LoVo (cell line): ENCODE results near the gene ENOPH1.
"Not testable (repeated sequence)": the region's sequence is repeated elsewhere in the genome, so short reads cannot be mapped to it uniquely, and the experiment has no call there.

ENCODE experiments used
- DNase-seq: peaks from one replicate; pipeline ENCODE4 v3.0.0-alpha.2; 2016; ENCODE audit warnings: low spot score

ENOPH1 gene

DNA sequence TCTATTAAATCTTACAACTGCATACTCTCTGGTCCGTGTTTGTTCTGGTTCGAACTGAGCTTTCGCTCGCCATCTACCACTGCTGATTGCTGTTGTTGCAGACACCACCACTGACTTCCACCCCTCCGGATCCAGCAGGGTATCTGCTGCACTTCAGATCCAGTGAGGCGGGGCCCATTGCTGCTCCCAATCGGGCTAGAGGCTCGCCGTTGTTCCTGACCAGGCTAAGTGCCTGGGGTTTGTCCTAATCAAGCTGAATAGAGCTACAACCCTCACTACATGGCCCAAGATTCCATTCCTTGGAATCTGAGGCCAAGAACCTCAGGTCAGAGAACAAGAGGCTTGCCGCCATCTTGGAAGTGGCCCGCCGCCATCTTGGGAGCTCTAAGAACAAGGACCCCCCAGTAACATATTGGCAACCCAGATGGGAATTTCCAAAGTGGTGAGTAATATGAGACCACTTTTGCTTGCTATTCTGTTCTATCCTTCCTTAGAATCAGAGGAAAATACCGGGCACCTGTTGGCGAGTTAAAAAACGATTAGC, 43.3 kb downstream of the ENOPH1 start:
- DNase-seq = no peak

DNA sequence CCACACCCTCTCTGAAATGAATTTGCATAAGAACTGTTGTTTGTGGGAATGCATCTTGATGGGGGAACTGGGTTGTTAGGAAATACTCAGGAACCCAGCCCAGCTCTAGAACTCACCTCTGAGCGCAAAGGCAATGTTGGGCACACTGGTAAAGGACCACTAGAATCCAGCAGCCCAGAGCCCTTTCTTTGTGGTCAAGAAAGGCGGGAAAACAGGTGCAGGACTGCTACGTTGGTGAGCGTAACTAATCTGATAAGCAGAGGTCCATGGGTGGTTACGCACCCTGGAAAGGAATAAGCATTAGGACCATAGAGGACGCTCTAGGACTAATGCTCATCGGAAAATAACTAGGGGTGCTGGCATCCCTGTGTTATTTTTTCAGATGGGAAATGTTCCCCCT, 45.5 kb downstream of the ENOPH1 start:
- DNase-seq = not testable (repeated sequence)

DNA sequence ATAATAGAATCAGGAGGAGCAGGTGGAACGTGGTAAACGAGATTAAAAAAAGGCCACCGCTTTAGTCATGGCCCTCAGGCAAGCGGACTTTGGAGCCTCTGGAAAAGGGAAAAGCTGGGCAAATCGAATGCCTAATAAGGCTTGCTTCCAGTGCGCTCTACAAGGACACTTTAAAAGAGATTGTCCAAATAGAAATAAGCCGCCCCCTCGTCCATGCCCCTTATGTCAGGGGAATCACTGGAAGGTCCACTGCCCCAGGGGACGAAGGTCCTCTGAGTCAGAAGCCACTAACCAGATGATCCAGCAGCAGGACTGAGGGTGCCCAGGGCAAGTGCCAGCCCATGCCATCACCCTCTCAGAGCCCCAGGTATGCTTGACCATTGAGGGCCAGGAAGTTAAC, 47.1 kb downstream of the ENOPH1 start:
- DNase-seq = not testable (repeated sequence)

DNA sequence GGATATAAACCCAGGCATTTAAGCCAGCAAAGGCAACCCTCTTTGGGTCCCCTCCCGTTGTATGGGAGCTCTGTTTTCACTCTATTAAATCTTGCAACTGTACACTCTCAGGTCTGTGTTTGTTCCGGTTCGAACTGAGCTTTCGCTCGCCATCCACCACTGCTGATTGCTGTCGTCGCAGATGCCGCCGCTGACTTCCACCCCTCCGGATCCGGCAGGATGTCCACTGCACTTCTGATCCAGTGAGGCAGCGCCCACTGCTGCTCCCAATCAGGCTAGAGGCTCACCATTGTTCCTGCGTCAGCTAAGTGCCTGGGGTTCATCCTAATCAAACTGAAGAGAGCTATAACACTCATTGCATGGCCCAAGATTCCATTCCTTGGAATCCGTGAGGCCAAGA, 49.2 kb downstream of the ENOPH1 start:
- no peak for DNase-seq

DNA sequence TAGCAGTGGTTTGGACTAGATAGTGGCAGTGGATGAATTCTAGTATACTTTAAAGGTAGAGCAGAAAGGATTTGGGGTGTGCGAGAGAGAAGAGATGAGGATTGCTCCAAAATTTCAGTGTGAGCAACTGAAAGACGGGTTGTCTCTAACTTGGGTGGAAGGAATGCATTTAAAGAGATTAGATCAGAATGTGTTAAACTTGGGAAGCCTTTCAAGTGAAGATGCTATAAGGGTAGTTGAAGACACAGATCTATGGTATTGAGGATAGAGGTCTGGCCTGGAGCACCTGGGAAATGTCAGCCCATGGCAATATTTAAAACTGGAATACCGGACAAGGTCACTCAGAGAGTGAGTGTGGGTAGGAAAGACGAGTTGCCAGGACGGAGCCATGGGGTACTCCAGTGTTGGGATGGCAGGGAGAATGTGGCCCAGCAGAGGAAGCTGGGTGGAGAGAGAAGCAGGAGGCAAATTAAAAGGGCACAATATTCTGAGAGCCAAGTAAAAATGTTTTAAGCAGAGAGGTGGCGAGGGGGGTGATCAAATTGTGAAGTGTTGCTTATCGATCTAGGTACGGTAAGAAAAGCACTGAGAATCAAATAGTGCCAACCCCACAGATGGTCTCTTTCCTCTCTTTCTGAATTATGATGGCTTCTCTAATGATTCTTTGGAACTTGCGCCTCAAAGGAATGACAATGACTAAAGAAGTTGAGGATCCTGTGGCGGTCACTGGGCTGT, 50.5 kb downstream of the ENOPH1 start:
- no peak for DNase-seq

DNA sequence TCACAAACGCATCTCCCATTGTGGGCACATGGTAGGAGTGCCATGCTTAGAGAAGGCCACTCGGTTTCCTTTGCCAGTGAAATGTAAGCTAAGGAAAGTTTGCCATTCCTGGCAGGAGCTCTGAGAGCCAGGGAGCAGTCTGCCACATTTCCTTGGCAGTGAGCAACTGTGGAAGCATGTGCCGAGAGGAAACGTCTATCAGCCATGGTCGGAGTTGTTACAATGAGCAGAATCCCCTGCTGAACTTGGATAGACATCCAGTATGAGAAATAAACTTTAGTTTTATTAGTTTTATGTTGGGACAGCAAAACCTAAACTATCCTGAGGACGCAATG, 51.1 kb downstream of the ENOPH1 start:
- DNase-seq = no peak

DNA sequence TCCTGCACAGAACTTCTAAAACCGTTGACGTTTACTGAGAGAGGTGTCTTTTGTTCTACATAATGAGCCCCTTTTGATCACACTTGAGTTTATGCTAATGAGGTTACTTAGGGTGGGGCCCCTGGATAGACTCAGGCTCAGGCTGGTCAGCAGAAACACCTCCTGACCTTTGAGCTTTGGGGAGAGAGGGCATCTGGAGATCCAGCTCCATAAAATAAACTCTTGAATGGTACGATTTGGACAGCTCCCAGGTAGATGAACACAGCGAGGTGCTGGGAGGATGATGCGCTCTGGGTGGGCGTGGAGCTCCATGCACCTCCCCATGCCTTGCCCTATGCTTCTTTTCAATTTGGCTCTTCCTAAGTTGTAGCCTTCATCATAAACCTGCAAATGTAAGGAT, 52.0 kb downstream of the ENOPH1 start:
- DNase-seq = no peak

DNA sequence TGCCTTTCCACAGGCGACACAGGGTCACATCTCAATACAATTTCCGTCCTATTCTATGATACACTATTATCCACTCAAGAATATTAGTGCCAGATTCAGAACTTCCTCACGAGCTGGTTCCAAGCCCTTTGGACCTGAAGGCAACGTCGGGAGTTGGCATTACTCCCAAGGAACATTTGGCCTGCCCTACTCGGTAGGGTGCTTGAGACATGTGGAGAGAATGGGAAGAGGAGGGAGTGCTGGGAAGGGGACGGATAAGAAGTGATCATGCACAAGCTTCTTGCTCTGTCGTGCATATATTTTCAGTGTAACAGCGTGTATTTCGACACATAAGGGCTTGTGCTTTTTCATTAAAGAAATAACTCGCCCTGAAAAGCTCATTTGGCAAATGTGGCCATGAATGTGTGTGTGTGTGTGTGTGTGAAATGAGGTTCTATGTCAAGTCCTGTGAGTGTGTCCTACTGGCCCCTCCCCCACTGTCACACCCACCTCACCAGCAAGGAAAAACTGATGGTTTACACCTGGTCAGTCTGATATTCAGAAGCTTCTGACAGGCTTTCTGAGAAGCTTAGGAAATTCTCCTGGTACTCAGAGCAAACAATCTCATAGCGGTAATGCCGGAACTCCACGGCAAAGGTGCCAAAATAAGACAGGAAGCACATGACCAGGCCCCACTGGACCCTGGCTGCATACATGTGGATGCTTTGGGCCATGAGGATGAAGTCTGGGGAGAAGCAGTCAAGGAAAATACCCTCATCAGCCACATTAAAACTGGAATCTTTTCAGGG, 54.8 kb downstream of the ENOPH1 start:
- no peak for DNase-seq

DNA sequence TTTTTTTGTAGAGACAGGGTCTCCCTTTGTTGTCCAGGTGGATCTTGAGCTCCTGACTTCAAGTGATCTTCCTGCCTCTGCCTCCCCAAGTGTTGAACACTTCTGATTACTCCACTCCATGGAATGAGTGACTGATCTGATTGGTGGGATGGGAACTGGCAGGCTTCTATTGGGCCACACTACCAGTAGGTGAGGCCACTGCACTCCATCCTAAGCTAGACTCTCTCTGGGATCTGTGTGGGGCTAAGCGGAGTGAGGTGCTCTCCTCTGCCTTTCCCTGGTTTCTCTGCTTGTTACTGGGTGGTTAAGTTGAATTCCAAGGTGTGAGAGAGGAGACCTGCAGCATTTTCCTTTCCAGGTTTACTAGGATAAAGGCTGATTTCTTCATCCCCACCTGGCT, 58.7 kb downstream of the ENOPH1 start:
- no peak for DNase-seq

DNA sequence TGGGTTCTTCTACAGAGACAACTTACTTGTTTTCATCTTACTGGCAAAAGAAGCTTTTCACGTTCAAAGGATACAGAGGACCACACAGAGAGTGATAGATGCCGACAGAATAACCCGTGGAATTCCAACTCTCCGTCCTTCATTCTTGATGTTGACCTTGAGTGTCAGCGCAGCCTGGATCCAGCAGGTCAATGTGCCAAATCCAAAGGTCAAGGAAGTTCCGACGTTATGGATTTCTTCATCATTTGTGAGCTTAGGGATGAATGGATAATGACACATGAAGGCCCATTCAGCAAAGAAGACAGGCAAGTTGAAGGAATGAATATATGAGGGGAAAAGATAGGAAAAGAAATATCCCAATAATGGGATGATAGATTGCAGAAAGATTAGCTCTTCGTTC, 59.6 kb downstream of the ENOPH1 start:
- DNase-seq = no peak

DNA sequence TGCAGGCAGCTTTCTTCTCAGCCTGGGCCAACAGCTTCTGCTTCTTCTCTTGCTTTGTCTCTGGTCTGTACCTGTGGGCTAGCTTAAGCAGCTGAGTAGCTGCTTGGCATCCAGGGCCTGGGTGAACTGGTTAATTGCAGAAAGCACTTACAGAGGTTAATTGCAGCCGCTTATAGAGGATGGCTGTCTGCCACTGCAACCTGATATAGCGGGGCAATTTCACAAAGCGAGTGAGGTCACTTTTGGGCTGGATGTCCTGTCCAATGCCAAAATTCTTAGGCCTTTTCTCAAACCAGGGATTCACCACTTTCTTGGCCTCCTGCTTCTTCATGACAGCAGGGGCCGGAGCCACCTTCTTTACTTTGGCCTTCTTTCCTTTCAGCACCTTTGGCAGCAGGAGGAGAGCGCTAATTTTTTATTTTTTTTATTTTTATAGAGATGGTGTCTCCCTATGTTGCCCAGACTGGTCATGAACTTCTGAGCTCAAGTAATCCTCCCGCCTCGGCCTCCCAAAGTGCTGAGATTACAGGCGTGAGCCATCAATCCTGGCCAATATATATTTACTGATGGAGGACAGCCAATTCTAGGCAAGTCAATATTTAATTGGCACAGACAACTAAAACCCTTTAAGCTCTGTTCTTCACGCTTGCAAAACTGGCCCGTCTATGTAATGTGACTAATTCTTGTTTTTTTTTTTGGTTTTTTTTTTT, 61.0 kb downstream of the ENOPH1 start:
- no peak for DNase-seq

DNA sequence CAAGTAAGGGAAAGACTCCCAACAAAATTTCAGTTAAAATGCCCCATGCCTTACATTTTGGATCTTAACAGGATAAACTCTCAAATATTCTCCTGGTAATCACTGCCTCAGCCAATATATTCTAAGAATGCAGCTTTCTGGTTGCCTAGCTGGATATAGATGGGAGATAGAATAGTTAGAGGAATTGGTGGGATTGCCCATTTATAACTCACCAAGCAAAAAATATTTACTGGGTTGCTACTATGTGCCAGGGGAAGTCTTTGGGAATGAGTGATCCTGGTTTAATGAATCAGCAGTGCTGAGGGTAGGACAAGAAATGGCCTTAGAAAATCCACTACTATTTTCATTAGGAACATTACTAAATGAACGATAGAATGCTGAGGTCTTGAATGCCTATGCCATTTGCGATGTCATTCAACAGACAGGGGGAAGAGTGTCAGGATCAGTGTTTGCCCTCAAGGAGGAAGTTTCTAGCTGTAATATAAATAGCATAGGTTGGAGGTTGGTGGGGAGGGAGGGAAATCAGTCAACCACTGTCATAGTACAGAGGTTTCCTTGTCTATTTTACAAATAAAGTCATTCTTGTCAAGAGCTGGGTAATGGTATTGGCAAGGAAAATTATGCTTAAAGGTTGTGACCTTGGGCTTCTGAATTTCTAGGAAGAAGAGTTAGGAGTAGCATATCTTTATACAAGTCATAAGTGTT, 63.5 kb downstream of the ENOPH1 start:
- DNase-seq = no peak

DNA sequence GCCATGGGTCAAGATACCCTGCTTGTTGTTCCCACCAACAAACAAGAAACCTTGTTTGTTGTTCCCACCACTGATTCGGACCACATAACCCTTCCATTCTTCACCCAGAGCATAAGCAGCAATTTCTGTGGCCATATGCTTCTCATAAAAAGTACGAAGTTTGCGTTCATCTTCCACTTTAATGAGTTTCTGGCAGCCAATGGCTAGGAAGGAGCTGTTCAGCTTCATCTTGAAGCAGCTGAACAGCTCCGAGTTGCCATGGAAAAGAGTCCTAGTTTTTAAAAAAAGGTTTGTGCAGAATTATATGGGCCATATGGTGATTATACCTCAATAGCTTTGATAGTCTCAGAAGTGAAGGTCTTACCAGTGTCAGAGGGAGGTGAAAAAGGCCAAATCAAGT, 65.3 kb downstream of the ENOPH1 start:
- DNase-seq = no peak

DNA sequence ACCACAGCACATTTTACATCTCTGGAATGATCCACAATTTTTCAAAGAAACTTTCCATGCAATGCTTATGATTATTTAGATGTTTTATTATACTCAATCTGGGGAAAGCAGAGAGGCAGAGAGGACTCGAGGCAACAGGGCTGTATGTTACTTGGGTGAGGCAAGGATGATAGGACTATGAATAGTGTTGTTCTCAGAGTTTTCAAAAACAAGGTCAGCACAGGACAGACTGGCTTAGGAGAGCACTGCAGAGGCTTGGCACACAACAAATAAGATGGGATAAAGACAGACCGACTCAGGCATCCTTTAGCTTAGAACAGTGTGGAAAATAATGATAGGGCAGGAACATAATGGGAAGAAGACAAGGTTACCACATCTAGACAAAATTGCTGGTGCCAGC, 66.0 kb downstream of the ENOPH1 start:
- DNase-seq = no peak

DNA sequence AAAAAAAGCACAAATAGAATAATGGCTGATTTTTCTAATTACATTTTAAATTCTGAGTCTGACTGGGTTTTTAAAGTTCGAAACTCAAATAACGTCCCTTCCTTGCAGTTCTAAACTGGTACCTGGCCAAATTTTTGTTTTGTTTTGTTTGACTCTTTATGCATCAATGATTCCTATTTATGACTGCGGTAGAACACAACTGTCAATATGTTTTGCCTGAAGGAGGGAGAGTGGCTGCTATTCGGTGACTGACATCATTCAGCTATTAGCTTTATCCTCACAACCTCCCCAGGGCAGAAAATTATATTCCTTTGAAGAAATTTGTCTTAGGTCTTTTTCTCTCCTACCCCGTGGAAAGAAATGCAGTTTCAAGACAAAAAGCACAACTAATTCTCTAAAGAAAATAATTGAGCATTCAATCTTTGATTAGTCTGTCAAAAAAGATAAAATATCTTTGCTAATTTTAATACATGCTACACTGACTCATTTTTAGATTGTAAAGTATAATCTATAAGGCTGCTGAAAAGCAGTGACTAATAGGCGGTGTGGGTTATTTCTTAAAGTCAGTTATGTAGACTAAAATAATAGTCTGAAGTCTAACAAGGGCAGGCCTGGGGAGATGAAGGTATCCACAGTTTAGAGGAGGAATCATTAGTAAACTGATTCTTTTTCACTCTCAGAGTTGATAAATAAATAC, 69.5 kb downstream of the ENOPH1 start:
- no peak for DNase-seq

DNA sequence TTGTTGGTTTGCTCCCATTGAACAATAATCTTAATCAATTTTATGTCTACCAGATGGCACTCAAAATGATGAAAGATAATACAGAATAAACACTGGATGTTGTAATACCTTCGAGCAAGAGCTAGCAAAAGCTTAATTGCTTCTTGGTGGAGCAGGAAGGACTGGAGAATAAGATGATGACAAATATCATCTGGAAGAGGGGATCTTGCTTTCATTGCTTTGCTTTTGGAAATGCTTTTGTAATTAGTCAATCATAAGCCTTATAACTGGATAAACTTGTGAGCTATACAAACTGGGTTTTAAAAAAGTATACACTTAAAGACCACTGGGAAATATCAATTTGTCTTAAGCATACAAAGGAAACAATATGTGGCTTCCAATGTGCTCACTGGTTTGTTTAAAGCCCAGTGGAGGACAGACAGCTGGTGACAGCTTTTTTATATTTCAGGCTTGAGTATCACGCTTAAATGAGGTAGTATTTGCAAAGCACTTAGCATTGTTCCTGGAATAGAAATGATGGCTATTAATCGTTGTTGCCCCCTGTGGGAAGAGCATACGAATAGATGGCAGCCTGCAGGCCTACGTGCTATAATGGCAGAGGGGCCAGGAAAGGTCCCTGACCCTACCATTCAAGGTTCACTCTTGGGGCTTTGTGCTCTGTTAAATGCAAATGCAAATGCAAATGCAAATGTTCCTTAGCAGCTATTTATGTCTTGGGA, 70.2 kb downstream of the ENOPH1 start:
- DNase-seq = no peak

DNA sequence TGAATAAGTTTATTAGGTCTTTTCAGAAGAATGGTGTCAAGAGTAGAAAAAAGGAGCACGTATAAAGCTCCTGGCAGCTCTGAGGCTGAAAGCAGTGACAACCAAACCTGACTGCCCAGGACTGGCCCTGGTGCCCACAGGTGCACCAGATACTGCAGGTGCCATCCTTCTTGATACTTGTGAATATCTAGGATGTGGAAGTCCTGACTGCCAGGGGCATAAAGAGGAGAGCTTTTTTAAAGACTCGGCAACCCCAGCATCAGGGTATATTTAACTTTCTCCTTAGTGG, 70.7 kb downstream of the ENOPH1 start:
- DNase-seq = no peak

DNA sequence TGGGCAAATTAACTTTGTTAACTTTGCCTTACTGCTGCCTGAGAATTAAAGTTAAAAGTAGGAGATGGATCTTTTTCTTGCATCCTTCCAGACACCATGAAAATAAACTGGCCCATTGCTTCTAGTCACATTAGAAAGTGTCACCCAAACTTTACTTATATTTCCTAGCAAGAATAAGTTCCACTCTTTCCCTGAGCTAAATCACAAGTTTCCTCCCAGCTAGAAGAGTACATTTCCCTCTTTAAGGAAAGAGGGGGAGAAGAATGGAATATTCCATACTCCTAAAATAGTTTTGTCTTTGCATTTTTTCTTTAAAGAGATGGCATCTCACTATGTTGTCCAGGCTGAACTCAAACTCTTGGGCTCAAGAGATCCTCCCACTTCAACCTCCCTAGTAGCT, 77.6 kb downstream of the ENOPH1 start:
- DNase-seq = no peak

DNA sequence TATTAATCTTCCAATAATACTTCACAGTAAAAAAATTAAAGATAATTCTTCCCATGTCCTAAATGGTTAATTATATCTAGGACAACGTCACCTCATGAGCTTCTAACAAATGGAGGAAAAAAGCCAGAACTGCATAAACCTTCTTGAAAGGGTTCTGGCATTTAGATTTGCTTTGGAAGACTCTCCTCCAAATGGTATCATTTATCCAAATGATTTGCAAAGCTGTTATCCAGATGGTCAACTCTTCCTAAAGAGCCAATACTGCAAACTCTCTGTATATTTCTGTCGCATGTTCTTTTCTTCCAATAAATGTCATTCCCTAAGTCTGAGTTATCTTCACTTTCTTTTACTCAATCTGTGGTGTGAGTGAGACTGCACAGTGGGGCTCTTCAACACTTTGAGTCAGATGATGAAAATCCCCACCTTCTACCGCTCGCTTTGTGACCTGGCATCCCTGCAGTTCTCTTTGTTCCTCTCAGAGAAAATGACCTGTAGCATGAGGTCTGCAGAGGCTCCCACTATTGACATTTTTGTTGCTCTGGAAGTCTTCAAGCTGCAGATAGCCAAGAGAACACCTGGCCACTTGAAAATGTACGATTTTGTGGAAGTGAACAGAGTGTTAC, 78.5 kb downstream of the ENOPH1 start:
- no peak for DNase-seq

DNA sequence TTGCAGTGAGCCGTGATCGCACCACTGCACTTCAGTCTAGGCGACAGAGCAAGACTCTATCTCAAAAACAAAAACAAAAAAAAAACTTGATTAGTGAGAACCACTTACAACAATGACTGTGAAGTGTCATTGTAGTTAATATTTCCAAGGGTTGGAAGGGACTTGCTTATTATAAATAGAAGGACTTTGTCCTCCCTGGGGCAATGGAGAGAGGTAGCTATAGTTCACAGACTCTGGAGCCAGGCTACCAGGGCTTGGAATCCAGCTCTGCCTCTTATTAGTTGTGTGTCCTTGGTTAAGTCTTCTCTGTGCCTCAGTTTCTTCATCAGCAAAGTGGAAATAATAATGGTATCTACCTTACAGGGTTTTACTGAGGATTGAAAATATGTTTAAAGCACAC, 79.8 kb downstream of the ENOPH1 start:
- DNase-seq = no peak
